Measurements from ENCODE around the gene SRSF3. TPM values are rescaled to one million over a fixed set of nuclear protein-coding genes. Genes with fewer than 3 reads are reported as not detected.

SRSF3 gene
- total RNA-seq, result 100 to 1,000 TPM; 252 to 372 TPM

DNA sequence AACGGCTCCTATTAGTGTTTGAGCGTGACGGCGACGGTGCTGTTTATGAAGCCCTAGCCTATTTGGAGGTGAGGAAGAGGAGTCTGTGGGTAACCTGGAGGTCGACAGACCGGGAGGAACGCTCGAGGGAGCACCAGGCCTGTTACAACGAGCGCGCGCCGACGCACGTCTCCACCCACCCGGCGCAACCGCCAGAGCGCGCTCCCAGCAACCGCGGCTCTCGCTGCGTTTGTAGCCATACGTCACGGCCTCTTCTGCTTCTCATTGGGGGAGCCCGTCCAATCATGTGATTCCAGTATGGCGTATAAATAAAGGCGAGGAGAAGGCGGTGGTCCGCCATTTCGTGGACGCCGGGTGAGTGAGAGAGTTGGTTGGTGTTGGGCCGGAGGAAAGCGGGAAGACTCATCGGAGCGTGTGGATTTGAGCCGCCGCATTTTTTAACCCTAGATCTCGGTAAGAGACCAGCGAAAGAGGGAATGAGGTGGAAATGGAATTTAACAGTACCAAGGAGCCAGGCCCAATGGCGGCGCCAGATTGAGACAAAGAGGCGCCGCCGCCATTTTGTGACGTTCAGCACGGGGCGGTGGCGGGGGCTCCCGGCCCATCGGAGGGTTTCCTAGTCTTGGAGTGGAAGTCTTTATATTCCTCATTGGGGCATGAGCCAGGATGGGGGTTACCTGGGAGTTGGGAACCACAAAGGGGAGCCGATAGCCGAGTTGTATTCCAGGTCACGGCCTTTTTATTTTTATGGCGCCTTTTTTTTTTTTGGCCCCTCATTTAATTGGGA lies at the start of gene SRSF3:
Gene SRSF3, plus strand, starts transcription at position 334 of the 787 bp plus-strand sequence. CDS start 2,401 bp downstream, outside the sequence.
- Histone ChIP-seq H3K4me3 (peak within 1 kb of the TSS; percentile 49), H3K4me1 (peaks cover 5% of the 10 kb centered on the region), H3K27ac (peak within 1 kb of the TSS; percentile 97), H3K9me3 (no peaks in the 10 kb centered on the region), H3K9ac (ENCODE audit: low read depth in 2 of 2, low read length in 2 of 2) (peak within 1 kb of the TSS; percentile 89 to 100), H3K27me3 (no peaks in the 10 kb centered on the region), H3K36me3 (no peaks in the 10 kb centered on the region)
- TF ChIP-seq, protein P1, sequence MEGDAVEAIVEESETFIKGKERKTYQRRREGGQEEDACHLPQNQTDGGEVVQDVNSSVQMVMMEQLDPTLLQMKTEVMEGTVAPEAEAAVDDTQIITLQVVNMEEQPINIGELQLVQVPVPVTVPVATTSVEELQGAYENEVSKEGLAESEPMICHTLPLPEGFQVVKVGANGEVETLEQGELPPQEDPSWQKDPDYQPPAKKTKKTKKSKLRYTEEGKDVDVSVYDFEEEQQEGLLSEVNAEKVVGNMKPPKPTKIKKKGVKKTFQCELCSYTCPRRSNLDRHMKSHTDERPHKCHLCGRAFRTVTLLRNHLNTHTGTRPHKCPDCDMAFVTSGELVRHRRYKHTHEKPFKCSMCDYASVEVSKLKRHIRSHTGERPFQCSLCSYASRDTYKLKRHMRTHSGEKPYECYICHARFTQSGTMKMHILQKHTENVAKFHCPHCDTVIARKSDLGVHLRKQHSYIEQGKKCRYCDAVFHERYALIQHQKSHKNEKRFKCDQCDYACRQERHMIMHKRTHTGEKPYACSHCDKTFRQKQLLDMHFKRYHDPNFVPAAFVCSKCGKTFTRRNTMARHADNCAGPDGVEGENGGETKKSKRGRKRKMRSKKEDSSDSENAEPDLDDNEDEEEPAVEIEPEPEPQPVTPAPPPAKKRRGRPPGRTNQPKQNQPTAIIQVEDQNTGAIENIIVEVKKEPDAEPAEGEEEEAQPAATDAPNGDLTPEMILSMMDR (IDR thresholded peaks at IDR 0.05), result peak; percentile 28
- intact Hi-C loops (cut with DNase I), result loop anchor here (5.0 kb wide), 3 partner anchors 47 to 172 kb away; partner anchors contain the start of genes KCTD20, PXT1 and STK38
- DNase-seq, result peak; percentile 98

DNA sequence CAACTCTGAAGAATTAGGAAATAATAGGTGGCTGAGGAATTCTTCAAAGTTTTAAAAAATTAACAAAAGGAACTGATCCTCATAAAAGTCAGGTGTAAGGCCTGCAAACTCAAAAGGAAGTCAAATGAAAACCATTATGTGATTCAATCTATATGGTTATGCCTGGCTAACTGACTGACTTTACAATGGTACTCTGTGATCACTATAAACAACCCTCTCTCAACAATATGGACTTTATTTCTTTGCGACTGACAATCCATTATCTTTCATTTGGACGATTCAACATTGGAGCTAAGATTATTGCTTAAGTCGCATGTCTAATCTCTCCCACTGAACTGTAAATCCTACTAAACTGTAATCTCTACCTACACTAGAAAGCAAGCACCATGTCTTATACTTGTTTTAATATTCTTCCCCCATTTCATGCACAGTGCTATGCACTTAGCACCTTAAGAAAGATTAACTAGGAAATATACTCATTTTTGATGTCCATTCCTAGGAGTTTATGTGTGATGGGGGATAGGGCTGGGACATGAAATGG lies 48.3 kb upstream of the SRSF3 start:
- peak overlapping the region; percentile 98 to 99 for H3K9ac ChIP-seq (ENCODE audit: low read depth in 2 of 2, low read length in 2 of 2)
- TF ChIP-seq, protein P1 (IDR thresholded peaks at IDR 0.05), result no peak
- H3K27me3 ChIP-seq, result no peaks in the 10 kb centered on the region
- H3K9me3 ChIP-seq, result no peaks in the 10 kb centered on the region
- no peaks in the 10 kb centered on the region for H3K36me3 ChIP-seq
- DNase-seq, result no peak
- peak overlapping the region; percentile 80 for H3K4me3 ChIP-seq
- no peaks in the 10 kb centered on the region for H3K4me1 ChIP-seq
- peak overlapping the region; percentile 95 for H3K27ac ChIP-seq
- intact Hi-C loops (cut with DNase I), result loop anchor here (5.0 kb wide), 1 partner anchor 46 kb away; the partner anchor contains the start of gene SRSF3

DNA sequence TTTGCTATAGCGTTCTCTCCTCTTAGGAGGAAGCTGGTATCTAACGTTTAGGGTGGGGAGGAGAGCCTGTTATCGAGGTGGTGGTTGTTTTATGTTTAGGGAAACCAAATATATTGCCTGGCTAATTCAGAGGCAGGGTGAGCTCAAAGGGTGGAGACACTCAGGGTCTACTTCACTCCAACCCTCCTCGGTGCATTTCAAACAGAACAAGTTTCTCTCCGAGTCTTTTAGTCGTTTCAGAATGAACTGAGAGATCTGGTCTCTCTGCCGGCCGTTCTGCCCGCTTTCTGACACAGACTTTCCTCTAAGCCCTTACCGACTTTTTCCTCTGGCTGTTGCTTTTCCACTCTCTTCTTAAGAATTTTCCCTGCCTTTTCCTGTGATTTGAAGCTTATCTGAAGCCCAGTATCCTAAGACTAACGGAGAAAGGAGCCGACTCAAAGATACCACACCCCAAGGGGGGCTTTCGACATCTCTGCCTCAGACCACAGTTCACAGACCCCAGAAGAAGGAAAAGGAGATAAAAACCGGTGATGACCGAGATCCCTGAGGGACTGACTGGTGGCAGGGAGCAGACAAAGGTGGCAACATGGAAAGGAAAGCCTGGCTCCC lies 47.7 kb upstream of the SRSF3 start:
- Histone ChIP-seq H3K4me1 (no peaks in the 10 kb centered on the region), H3K27ac (peak overlapping the region; percentile 95), H3K9me3 (no peaks in the 10 kb centered on the region), H3K4me3 (peak overlapping the region; percentile 80), H3K27me3 (no peaks in the 10 kb centered on the region), H3K9ac (ENCODE audit: low read depth in 2 of 2, low read length in 2 of 2) (peak overlapping the region; percentile 98 to 99), H3K36me3 (no peaks in the 10 kb centered on the region)
- peak; percentile 34 for DNase-seq
- TF ChIP-seq, protein P1 (IDR thresholded peaks at IDR 0.05), result no peak
- intact Hi-C loops (cut with DNase I), result loop anchor here (5.0 kb wide), 1 partner anchor 46 kb away; the partner anchor contains the start of gene SRSF3

DNA sequence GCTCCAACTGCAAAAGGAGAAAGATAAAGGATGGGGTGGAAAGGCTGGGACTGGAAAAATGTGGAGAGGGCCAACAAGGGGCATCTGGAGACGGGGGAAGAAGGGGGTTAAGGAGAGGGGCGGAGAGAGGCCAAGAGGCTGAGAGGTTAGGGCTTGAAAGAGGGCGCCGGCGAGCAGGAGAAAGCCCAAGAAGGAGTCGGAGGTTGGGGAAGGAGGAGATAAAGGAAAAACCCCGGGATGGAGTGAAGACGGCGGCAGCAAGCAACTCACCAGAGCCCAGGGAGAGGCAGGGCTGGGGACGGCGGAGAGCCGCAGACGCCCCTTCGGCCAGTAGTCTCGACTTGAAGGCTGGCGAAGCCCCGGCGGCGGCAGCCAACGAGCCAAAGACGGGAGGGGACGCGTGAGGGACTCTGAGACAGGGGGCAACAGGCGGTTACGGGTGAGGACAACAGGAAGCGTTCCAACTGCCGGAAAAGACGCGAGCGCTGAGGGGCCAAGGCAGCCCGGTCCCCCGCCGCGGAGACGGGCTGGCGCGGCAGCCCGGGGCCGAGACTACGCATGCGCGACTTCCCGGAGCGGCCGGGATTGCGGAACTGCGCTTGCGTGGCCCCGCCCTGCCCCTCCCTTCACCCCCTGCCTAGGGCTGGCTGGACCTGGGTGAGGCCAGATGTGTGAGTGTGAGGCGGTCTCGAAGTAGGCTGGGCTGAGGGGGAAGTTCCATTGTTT lies 47.1 kb upstream of the SRSF3 start, which contains the start of gene STK38:
Gene STK38, minus strand, starts transcription at position 560 of the 726 bp plus-strand sequence. CDS start 7,277 bp downstream, outside the sequence.
- Histone ChIP-seq H3K9ac (ENCODE audit: low read depth in 2 of 2, low read length in 2 of 2) (peak within 1 kb of the TSS; percentile 98 to 99), H3K27me3 (no peaks in the 10 kb centered on the region), H3K9me3 (no peaks in the 10 kb centered on the region), H3K4me1 (no peaks in the 10 kb centered on the region), H3K27ac (peak within 1 kb of the TSS; percentile 95), H3K4me3 (peak within 1 kb of the TSS; percentile 80), H3K36me3 (no peaks in the 10 kb centered on the region)
- intact Hi-C loops (cut with DNase I), result loop anchor here (5.0 kb wide), 1 partner anchor 45 kb away; the partner anchor contains the start of gene SRSF3
- TF ChIP-seq, protein P1 (IDR thresholded peaks at IDR 0.05), result no peak
- DNase-seq, result peak; percentile 95

Measured in colonic mucosa (tissue), 4 donors.